Left colon (tissue), 2 donors: ENCODE results near the gene ZC2HC1C. TPM values are rescaled to one million over a fixed set of nuclear protein-coding genes. Genes with fewer than 3 reads are reported as not detected.
A peak's percentile ranks its signal among the peaks of the same experiment; 100 is the strongest.

Experiments used
- ATAC-seq: fragments of 200-7000 bp; cut with Tn5 transposase; one replicate; pipeline ENCODE4 v1.9.1; 2020; ENCODE audit warnings: mild to moderate bottlenecking, moderate library complexity
- DNase-seq, 2 donors: peaks; one replicate each; pipeline ENCODE4 v3.0.0-alpha.2; 2020
- intact Hi-C, 2 donors: fragments of 100-400 bp; cut with DNase I in 1 of 2; cut with micrococcal nuclease in 1 of 2; formaldehyde crosslinking; loops; one replicate each; pipeline versions ENCODE4 v1.11.2 to v1.14.0; 2022; cut with DNase I, micrococcal nuclease
- total RNA-seq, 2 donors: library from RNA; stranded (reverse); fragmentation: NEBNext Ultra II Directional; extraction: Animal tissue kit (Norgen Biotek cat#: 25700); gene quantifications; one replicate each; pipeline ENCODE4 v1.2.1, GENCODE V29; 2021
- donor health status: DM: no; HTN: no; CAD: no.
- donor health status: DM: yes; HTN: yes; CAD: no.

ZC2HC1C gene
- total RNA-seq, 2 donors from 2014 or later, result 3.9 to 4.8 TPM

DNA sequence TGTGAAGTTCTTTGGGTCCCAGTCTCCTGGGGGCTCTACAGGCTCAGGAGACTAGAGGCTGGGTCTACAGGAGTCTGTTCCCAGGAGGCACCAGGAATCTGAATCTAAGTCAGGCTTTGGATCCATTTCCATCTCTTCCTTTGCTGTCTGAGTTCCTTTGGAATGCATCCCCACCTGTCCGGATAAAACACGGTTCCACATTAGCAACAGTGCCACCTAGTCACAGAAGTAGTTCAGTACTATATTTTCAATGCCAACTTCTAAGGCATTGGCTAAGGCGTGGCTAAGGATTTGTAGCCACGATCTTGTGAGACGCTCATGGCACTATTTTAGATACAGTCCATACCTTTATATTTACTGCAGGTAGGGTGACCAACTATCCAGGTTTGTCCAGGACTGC, 15.1 kb downstream of the ZC2HC1C start:
- DNase-seq (no peak), ATAC-seq (peak; percentile 88)
- intact Hi-C loops, result no loop called here

DNA sequence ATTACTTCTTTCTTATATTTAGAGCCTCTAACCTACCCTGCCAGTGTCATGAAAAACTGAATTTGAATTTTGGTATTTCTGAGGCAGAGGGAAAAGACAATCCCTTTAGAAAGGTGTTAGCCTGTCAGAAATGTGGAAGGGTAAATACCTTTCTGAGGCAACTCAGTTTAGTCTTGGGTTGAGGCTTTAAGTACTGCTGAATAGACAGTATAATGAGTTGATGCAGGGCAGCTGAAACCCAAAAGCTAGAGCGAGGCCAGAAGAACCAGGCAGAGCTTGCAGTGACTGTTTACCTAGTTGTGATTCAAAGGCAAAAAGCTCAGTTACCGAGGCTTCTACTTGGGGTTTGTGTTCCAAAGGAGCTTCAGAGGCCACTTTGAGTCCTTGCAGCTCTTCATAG, 18.7 kb downstream of the ZC2HC1C start:
- no peak for DNase-seq
- intact Hi-C loops, result loop anchor here in 1 of 2 donors (5.0 kb wide), 1 partner anchor 141 kb away; no protein-coding TSS in a partner anchor
- ATAC-seq, result no peak

DNA sequence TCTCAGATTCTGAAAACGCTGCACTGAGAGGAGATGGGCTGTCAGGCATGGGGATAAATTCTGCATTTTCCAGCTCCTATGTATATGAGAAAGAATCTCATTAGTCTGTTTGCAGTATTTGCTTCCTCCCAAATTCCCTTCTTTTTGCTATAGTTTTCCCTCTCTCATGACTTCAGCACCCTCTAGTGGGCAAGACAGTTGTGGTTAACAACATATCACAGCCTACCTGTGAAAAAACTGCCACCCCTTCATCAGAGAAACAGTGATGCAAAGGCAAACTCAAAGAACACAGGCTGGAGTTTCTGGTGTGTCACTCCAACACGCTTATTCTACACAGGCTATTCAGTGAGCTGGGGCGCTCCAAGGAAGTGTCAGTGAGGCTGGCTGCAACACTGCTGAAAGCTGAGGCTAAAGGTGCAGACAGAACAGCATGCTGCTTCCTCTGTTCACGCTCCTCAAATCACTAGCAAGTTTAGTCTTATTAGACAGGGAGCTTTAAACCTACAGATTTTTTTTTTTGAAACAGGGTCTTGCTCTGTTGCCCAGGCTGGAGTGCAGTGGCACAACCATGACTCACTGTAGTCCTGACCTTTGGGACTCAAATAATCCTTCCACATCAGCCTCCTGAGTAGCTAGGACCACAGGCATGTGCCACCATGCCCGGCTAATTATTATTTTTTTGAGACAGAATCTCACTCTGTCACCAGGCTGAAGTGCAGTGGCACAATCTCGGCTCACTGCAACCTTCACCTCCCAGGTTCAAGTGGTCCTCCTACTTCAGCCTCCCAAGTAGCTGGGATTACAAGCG, 19.3 kb downstream of the ZC2HC1C start:
- peak in 1 of 2 donors; percentile 53 for DNase-seq
- ATAC-seq, result peak; percentile 77
- intact Hi-C loops, result loop anchor here in 1 of 2 donors (5.0 kb wide), 1 partner anchor 141 kb away; no protein-coding TSS in a partner anchor

DNA sequence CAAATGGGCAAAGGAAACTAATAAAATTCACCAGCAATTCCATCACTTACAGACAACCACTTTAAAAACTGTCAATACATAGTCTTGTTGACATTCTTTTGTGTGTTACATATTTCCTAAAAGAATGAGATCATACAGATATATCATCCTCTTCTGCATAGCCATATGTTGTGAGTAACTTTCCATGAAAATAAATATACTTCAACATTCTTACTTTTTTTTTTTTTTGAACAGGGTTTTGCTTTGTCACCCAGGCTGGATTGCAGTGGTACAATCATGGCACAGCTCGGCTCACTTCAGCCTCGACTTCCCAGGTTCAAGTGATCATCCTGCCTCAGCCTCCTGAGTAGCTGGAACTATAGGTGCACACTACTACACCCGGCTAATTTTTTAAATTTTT, 20.9 kb downstream of the ZC2HC1C start:
- ATAC-seq (no peak), DNase-seq (no peak)
- intact Hi-C loops, result no loop called here

DNA sequence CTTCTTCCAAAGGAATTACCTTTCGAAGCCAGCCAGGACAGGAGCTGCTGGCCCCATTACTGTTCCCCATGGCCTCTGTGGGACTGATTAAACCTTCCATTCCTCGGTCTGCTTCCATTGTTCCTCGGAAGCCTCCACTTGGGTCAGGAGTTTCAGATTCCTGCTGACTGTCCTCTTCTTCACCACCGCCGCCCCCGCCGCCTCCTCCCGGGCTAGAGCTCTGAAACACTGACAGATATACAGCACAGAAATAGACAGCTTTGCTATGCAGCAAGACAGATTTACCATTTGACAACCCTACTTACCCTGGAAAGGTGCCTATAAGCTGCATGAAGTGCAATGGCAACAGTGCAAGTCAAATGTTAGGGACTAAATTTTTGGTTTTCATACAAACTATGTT, 21.8 kb downstream of the ZC2HC1C start:
- DNase-seq (no peak), ATAC-seq (no peak)
- intact Hi-C loops, result no loop called here

DNA sequence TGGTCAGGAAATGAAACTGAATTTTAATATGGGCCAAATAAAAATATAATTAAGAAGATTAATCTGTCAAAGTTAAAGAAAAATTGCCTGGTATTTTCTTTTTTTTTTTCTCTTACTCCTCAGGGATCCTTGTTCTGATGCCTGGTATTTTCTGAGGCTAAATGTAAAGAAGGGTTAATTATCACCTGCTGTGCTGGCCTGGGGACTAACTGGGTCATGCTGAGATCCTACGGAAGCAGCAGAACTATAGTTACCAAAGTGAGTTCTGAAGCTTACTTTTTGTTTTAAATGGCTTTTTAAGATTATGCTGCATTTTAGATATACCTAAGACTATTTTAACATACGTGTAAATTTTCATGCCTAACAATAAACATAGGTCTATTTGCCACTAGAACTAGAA, 23.3 kb downstream of the ZC2HC1C start:
- no peak for ATAC-seq
- intact Hi-C loops, result no loop called here
- no peak for DNase-seq

DNA sequence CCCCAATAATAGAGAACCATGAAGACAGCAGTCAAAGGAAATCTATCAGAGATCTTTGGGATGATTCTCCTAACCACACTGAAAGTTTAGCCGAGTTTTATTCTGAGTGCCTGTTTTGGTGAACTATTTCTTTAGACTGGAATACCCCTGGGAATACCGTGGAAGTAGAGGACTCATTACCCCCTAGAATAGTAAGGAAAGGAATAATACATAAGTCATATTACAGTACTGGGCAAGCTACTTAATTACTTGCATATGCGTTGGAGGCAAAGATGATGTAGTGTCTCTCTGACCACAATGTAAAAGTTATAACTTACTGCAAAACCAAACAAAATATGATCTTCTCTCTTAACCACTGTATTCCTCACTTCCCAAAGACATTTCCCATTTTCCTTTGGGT, 25.5 kb downstream of the ZC2HC1C start:
- intact Hi-C loops, result no loop called here
- ATAC-seq (no peak), DNase-seq (no peak)

DNA sequence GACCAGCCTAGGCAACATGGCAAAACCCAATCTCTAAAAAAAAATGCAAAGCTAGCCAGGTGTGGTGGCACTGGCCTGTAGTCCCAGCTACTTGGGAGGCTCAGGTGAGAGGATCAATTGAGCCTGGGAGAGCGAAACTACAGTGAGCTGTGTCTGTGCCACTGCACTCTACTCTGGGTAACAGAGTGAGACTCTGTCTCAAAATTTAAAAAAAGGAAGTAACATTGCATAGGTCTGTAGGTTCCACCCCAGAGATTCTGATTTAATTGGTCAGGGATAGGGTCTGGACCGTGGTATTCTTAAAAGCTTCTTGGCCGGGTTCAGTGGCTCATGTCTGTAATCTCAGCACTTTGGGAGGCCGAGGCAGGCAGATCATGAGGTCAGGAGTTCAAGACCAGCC, 26.2 kb downstream of the ZC2HC1C start:
- intact Hi-C loops, result no loop called here
- ATAC-seq (no peak), DNase-seq (no peak)

DNA sequence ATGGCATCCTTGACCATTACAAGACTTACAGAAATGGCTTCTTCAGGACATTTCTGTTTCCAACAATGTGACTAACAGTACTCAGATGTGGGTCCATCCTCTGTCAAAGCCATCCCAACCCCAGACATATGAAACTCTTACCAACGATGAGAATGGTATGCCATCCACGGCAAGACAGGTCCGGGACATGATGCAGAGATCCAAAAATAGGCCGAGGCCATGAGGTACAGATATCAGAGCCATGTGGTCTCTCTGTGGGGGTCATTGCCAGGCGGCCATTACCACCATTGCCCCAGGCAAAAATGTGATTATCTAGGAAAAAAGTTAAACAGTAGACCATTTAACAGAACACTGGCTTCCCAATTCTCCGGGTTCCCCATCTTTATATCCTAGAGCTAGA, 27.5 kb downstream of the ZC2HC1C start:
- DNase-seq (no peak), ATAC-seq (no peak)
- intact Hi-C loops, result no loop called here

DNA sequence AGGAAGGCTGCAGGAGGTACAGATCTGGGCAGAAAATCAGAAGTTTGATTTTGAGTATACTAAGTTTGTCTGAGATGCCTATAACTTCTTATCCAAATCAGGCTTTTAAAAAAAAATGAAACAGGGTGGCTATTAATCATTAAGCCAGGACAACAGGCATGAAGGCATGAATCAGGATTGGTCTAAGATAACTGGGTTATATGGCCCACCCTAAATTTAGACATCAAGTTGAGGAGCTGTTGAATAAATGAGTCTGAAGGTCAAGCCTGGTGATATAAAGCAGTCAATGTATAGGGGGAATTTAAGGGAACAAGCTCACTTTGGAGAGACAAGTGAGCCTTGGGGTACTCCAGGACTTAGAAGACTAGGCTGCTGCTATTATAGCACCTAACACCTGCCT, 28.8 kb downstream of the ZC2HC1C start:
- ATAC-seq (peak; percentile 72), DNase-seq (no peak)
- intact Hi-C loops, result no loop called here

DNA sequence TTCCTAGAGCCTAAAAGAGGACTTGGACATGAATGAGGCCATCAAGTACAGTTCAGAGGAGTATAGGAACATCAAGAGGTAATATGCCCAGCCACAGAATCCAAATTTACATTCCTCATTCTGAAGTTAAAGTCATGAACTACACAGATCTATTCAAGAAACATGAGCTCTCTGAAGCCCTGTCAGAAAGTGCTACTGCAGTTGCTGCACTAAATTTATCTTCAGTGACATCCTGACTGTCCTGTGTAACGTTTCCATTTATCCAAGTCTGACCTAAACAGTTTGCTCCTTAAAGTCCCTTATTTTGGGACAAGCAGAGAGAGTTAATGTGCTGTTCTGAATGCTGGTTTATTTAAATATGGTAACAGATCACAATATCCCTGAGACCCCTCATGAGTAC, 29.2 kb downstream of the ZC2HC1C start:
- intact Hi-C loops, result no loop called here
- ATAC-seq (no peak), DNase-seq (no peak)

DNA sequence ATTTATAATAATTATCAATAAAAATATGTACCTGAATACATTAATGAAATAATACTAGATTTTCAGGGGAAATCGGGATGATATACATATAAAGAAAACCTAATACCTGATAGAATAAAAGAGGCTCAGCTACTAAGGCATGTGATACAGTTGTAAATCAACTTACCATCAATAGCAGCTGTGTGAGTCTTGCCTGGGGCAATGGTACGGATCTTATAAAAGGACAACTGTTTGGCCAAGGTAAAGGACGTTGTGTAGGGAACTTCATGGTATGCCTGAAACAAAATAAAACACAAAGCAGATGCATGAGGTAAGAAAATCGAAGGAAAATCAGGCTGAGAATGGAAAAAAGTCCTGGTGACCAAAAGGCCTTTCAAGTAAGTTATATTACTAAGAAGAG, 32.0 kb downstream of the ZC2HC1C start:
- DNase-seq (no peak), ATAC-seq (no peak)
- intact Hi-C loops, result no loop called here

DNA sequence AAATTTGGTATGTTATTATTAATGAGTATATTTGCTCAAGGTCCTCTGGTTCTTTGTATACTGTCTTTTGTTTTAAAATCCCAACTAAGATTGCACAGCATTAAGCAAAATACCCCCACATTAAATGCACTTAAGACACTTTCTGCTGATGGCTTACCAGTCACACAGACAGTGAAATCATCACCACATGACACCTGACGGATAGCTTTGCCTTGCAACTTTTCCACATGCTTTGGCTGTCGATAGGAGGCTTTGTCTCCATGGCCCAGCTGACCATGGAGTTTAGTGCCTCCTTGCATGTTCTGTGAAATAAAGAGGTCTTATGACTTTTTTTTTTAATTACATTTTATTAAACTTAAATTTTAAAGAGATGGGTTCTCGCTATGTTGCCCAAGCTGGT, 37.7 kb downstream of the ZC2HC1C start:
- no peak for DNase-seq
- intact Hi-C loops, result no loop called here
- ATAC-seq, result no peak

DNA sequence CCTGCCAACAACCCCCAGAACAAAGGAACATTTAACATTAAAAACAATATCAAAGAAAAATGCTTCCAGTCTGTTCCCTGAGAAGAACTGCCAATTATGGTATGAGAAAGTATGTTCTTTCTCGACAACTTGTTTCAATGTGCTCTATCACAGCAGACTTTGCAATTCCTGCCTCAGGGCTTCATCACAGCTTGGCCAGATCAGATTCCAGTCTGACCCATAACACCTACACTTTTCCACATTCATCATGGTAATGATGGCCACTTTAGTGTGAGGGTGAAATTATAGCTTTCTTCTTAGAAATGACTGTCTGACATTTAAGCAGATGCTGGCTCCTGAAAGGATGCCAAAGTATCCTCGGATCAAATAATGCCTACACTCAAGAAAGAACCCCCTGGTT, 40.4 kb downstream of the ZC2HC1C start:
- DNase-seq (no peak), ATAC-seq (no peak)
- intact Hi-C loops, result no loop called here

DNA sequence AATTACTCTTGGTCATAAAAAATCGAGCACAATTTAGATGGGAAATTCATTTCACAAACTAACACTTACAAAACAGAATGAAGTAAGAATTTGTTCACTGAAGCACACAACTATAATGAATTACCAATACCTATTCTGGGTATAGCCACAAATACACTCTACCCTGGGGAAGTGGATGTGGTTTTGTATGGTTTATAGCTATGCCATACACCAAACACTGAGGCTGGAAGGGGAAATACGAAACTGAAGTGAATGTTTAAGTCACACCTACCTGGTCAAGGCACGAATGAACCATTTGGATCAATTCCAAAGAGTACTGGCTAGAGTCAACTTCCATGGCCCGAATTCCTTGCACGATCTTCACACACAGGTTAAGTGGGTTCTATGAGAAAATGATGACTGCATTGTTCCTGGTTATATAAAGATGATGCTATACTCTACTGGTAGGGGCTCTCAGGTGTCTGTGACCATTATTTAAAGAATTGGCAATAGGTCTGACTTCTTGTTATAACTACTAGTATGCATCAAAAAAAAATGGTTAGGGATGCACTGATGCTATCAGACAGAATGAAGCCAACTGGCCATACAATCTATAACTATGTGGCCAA, 44.6 kb downstream of the ZC2HC1C start:
- DNase-seq, result no peak
- ATAC-seq, result no peak
- intact Hi-C loops, result no loop called here

DNA sequence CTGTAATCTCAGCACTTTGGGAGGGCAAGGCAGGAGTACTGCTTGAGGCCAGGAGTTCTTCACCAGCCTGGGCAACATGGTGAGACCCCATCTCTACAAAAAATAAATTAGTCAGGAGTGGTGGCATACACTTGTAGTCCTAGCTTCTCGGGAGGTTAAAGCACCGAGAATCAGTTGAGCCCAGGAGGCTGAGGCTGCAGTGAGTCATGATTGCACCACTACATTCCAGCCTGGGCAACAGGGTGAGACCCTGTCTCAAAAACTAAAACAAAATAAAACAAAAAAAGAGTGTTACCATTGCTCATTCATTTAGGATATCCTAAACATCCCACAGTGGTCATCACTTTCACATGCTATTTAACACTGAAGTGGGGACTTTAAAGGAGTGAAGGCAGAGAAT, 49.6 kb downstream of the ZC2HC1C start:
- intact Hi-C loops, result no loop called here
- no peak for DNase-seq
- no peak for ATAC-seq

DNA sequence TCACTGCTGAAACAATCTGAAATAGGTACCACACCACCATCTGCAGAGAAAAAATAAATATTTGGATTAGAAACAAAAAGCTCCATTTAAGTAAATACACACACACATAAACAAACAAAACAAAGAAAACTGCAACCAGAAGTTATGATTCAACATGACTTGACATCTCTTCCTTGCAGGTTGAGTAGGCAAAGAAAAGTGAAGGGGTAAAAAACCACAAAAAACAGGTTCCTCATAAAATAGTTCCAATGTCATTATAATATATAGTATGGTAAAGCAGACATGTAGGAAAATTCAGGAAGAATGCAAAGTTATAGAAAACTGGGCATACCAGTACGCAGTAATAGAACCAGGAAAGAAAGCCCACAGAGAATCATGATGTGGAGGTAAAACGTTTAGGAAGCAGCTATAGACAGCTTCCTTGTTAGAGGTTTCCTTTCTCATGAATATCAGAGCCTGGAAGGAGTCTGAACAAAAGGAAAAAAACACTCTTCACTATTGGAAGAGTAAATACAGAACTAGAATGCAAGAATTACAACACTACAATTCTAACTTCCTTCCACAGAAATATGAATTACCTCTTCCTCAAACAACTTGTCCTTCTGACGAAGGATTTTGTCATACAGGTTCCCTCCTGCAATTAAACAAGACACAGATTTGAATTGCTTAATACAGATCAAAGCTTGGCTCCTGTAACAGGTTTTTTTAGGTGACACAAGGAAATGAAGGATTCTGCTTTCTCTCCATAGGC, 51.3 kb downstream of the ZC2HC1C start:
- DNase-seq, result no peak
- intact Hi-C loops, result no loop called here
- ATAC-seq, result no peak

DNA sequence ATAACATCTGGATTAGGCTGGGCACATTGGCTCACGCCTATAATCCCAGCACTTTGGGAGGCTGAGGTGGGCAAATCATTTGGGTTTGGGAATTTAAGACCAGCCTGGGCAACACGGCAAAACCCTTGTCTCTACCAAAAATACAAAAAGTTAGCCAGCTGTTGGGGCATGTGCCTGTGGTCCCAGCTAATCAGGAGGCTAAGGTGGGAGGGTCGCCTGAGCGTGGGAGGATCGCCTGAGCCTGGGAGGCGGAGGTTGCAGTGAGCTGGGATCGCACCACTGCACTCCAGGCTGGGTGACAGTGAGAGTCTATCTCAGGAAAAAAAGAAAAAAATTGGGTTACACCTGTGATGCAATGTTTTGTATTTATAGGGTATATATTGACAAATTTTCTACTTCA, 52.1 kb downstream of the ZC2HC1C start:
- no peak for ATAC-seq
- intact Hi-C loops, result no loop called here
- DNase-seq, result no peak

DNA sequence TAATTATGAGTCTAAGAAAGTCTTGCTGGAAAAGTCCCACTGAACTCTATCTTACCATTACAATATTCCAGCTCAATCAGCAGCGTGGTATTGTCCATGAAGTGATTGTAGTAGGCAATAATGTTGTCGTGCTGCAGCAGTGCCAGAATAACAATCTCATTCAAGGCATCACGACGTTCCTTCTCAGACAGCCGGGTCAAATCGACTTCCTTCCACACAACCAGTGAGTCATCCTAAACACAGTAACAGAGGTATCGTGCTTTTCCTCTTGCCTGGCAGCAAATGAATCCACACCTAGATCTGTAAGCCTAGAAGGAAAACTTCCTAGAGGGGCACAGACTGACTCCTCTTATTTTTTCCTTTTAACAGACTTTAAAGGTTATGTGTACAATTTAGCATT, 54.5 kb downstream of the ZC2HC1C start:
- intact Hi-C loops, result no loop called here
- DNase-seq (no peak), ATAC-seq (peak; percentile 18)

DNA sequence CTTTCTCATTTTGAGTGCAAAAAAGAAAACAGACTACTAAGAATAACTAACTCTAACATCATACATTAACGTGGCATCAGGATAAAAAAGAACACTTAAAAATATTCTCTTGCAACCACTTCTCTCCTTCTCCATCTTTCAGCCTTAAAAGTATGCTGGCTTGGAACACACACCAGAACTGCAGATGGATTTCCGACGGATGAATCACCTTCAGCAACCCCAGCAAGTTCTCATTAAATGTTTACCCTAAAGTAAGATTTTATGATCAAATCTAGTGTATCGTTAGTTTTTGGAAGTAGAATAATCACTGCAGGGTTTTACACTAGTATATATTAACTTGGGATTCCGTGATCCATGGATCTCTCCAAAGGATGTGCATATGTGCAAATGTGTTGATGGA, 56.2 kb downstream of the ZC2HC1C start:
- ATAC-seq (no peak), DNase-seq (no peak)
- intact Hi-C loops, result loop anchor here in 1 of 2 donors (5.0 kb wide), 1 partner anchor 177 kb away; no protein-coding TSS in a partner anchor
